ENCODE results near the gene CATSPERD.
"Not testable (repeated sequence)": the region's sequence is repeated elsewhere in the genome, so short reads cannot be mapped to it uniquely, and the experiment has no call there.

The CATSPERD gene

GRCh38 chr19:5742051-5742450 lies 21.6 kb downstream of the CATSPERD start:
- no peak for DNase-seq

GRCh38 chr19:5743630-5744029 lies 23.2 kb downstream of the CATSPERD start:
- DNase-seq = no peak

- DNase-seq = not testable (repeated sequence)
Observed at GRCh38 chr19:5744999-5745398, 24.6 kb downstream of the CATSPERD start.

GRCh38 chr19:5748920-5749319 lies 28.5 kb downstream of the CATSPERD start:
- DNase-seq = not testable (repeated sequence)

- DNase-seq = no peak
Observed at GRCh38 chr19:5749505-5749904, 29.1 kb downstream of the CATSPERD start.

- DNase-seq = no peak
Observed at GRCh38 chr19:5751709-5752108, 31.3 kb downstream of the CATSPERD start.

- no peak for DNase-seq
Observed at GRCh38 chr19:5753743-5754142, 33.3 kb downstream of the CATSPERD start.

- no peak for DNase-seq
Observed at GRCh38 chr19:5762608-5763217, 42.3 kb downstream of the CATSPERD start.

- no peak for DNase-seq
Observed at GRCh38 chr19:5765220-5765619, 44.8 kb downstream of the CATSPERD start.

- no peak for DNase-seq
Observed at GRCh38 chr19:5767949-5768348, 47.5 kb downstream of the CATSPERD start.

- DNase-seq = no peak
Observed at GRCh38 chr19:5772416-5772815, 52.0 kb downstream of the CATSPERD start.

GRCh38 chr19:5773276-5773675 lies 52.8 kb downstream of the CATSPERD start:
- no peak for DNase-seq

GRCh38 chr19:5774921-5775320 lies 54.5 kb downstream of the CATSPERD start:
- DNase-seq = no peak

GRCh38 chr19:5775668-5776309 lies 55.4 kb downstream of the CATSPERD start:
- no peak for DNase-seq

- DNase-seq = no peak
Observed at GRCh38 chr19:5778402-5778801, 58.0 kb downstream of the CATSPERD start.

GRCh38 chr19:5780916-5781315 lies 60.5 kb downstream of the CATSPERD start:
- DNase-seq = not testable (repeated sequence)

- no peak for DNase-seq
Observed at GRCh38 chr19:5782322-5782721, 61.9 kb downstream of the CATSPERD start.

- DNase-seq = no peak
Observed at GRCh38 chr19:5782945-5783919, 62.8 kb downstream of the CATSPERD start.

GRCh38 chr19:5784581-5785147 lies 64.2 kb downstream of the CATSPERD start, which contains the start of gene PRR22:
TSS of gene PRR22 (minus strand) at chr19:5784746. CDS start at chr19:5784660, 86 bp downstream.
- DNase-seq = no peak

- no peak for DNase-seq
Observed at GRCh38 chr19:5785423-5785822, 65.0 kb downstream of the CATSPERD start.

- DNase-seq = no peak
Observed at GRCh38 chr19:5786593-5787408, 66.4 kb downstream of the CATSPERD start.

Data from hippocampal formation (tissue), 2 donors.